OCI-LY1 (cell line): ENCODE data around the gene ARHGEF11.

ENCODE experiments used
- H2AFZ ChIP-seq: fragments of 200-600 bp; sonication (generic), shearing (Covaris generic); 2 replicates; pipeline ENCODE4 v1.6.0; 2014; ENCODE audit warnings: antibody characterized with exemption, mild to moderate bottlenecking, low read length
- H3F3A ChIP-seq: fragments of 200-600 bp; sonication (generic), shearing (Covaris generic); 2 replicates; pipeline ENCODE4 v1.6.0; 2014; ENCODE audit warnings: mild to moderate bottlenecking, antibody characterized with exemption, low read length, moderate library complexity; ENCODE audit not compliant: insufficient read depth
- H3K27ac ChIP-seq: fragments of 200-600 bp; sonication (generic); 2 replicates; pipeline ENCODE4 v1.5.1; 2014; ENCODE audit warnings: low read length, mixed run types, mild to moderate bottlenecking, low read depth; ENCODE audit not compliant: poor library complexity, severe bottlenecking
- H3K27me3 ChIP-seq: fragments of 200-600 bp; sonication (generic); 2 replicates; pipeline ENCODE4 v1.6.0; 2014; ENCODE audit warnings: antibody characterized with exemption, mild to moderate bottlenecking, low read length, moderate library complexity; ENCODE audit not compliant: insufficient read depth
- H3K36me3 ChIP-seq: fragments of 200-600 bp; sonication (generic); 2 replicates; pipeline ENCODE4 v1.6.1; 2014; ENCODE audit warnings: mild to moderate bottlenecking, antibody characterized with exemption, low read length, moderate library complexity, mixed read lengths; ENCODE audit not compliant: insufficient read depth
- H3K4me1 ChIP-seq: fragments of 200-600 bp; sonication (generic); 2 replicates; pipeline ENCODE4 v1.5.1; 2014; ENCODE audit warnings: mild to moderate bottlenecking, low read length, moderate library complexity; ENCODE audit not compliant: insufficient read depth, severe bottlenecking
- H3K4me2 ChIP-seq: fragments of 200-600 bp; sonication (generic), shearing (Covaris generic); 2 replicates; pipeline ENCODE4 v1.6.1; 2014; ENCODE audit warnings: low read length
- H3K4me3 ChIP-seq: fragments of 200-600 bp; sonication (generic); 2 replicates; pipeline ENCODE4 v1.5.1; 2014; ENCODE audit warnings: low read length, low read depth, mild to moderate bottlenecking, mixed read lengths; ENCODE audit not compliant: poor library complexity, severe bottlenecking
- H3K79me2 ChIP-seq: fragments of 200-600 bp; shearing (Covaris generic); 2 replicates; pipeline ENCODE4 v1.6.1; 2016; ENCODE audit warnings: mixed run types, low read length, mixed read lengths; ENCODE audit not compliant: insufficient read depth
- H3K9ac ChIP-seq: fragments of 200-600 bp; sonication (generic), shearing (Covaris generic); 2 replicates; pipeline ENCODE4 v1.6.1; 2014; ENCODE audit warnings: mild to moderate bottlenecking, low read length, mixed read lengths
- H3K9me2 ChIP-seq: fragments of 200-600 bp; sonication (generic), shearing (Covaris generic); 2 replicates; pipeline ENCODE4 v1.6.1; 2014; ENCODE audit warnings: low read depth, mild to moderate bottlenecking, low read length, mixed read lengths
- H3K9me3 ChIP-seq: fragments of 200-600 bp; shearing (Covaris generic); 2 replicates; pipeline ENCODE4 v1.6.1; 2014; ENCODE audit warnings: low read length, mixed read lengths
- H4K20me1 ChIP-seq: fragments of 200-600 bp; sonication (generic), shearing (Covaris generic); 2 replicates; pipeline ENCODE4 v1.6.0; 2016; ENCODE audit warnings: mild to moderate bottlenecking, low read length; ENCODE audit not compliant: insufficient read depth
- CTCF ChIP-seq: fragments of 200-600 bp; sonication (generic), shearing (Covaris generic); IDR thresholded peaks from 2 replicates; pipeline ENCODE4 v1.5.1; 2017; ENCODE audit warnings: mild to moderate bottlenecking, antibody characterized with exemption, low read length, moderate library complexity, mixed read lengths
- EZH2 ChIP-seq: fragments of 200-600 bp; sonication (generic), shearing (Covaris generic); IDR thresholded peaks from 2 replicates; pipeline ENCODE4 v1.8.0; 2017; ENCODE audit warnings: borderline replicate concordance, mixed run types, mild to moderate bottlenecking, antibody characterized with exemption, low read length, moderate library complexity, mixed read lengths

The ARHGEF11 gene

GRCh38 chr1:157019457-157019856, 26.1 kb downstream of the ARHGEF11 start:
- Histone ChIP-seq H3K27me3 (no peaks in the 10 kb centered on the region; the same call in 1 of the 2 replicates), H3K4me2 (no peak overlapping the region), H3K36me3 (no peaks in the 10 kb centered on the region), H2AFZ (no peak overlapping the region), H3K9me3 (peaks cover 8% of the 10 kb centered on the region; the same call in 1 of the 2 replicates), H3K9me2 (no peaks in the 10 kb centered on the region), H3K4me1 (no peaks in the 10 kb centered on the region), H3F3A (no peaks in the 10 kb centered on the region), H4K20me1 (no peaks in the 10 kb centered on the region), H3K4me3 (no peak overlapping the region), H3K9ac (no peak overlapping the region), H3K27ac (no peak overlapping the region), H3K79me2 (no peaks in the 10 kb centered on the region)
- TF ChIP-seq EZH2, result no peak
- no peak for TF ChIP-seq CTCF

GRCh38 chr1:157011845-157012244, 33.7 kb downstream of the ARHGEF11 start:
- no peak overlapping the region for H2AFZ ChIP-seq
- H3K27ac ChIP-seq, result no peak overlapping the region
- H3K4me2 ChIP-seq, result no peak overlapping the region
- no peaks in the 10 kb centered on the region for H3K9me2 ChIP-seq
- H4K20me1 ChIP-seq, result no peaks in the 10 kb centered on the region
- H3K4me3 ChIP-seq, result no peak overlapping the region
- no peaks in the 10 kb centered on the region for H3K27me3 ChIP-seq
- H3K9me3 ChIP-seq, result no peaks in the 10 kb centered on the region
- no peak for TF ChIP-seq CTCF
- no peak for TF ChIP-seq EZH2
- no peak overlapping the region for H3K9ac ChIP-seq
- no peaks in the 10 kb centered on the region for H3K4me1 ChIP-seq
- H3F3A ChIP-seq, result no peaks in the 10 kb centered on the region
- no peaks in the 10 kb centered on the region for H3K36me3 ChIP-seq
- H3K79me2 ChIP-seq, result no peaks in the 10 kb centered on the region

- no peak for TF ChIP-seq EZH2
- no peak for TF ChIP-seq CTCF
- H3K79me2 ChIP-seq, result no peaks in the 10 kb centered on the region
- no peaks in the 10 kb centered on the region for H3K9me2 ChIP-seq
- H3K4me3 ChIP-seq, result no peak overlapping the region
- no peaks in the 10 kb centered on the region for H3K9me3 ChIP-seq
- no peaks in the 10 kb centered on the region for H3F3A ChIP-seq
- no peak overlapping the region for H3K9ac ChIP-seq
- H3K27ac ChIP-seq, result no peak overlapping the region
- H3K27me3 ChIP-seq, result no peaks in the 10 kb centered on the region
- no peak overlapping the region for H2AFZ ChIP-seq
- H3K36me3 ChIP-seq, result no peaks in the 10 kb centered on the region
- no peaks in the 10 kb centered on the region for H4K20me1 ChIP-seq
- no peaks in the 10 kb centered on the region for H3K4me1 ChIP-seq
- H3K4me2 ChIP-seq, result no peak overlapping the region
Observed at GRCh38 chr1:157008502-157008901, 37.0 kb downstream of the ARHGEF11 start.
